SU-DHL-6 (cell line): ENCODE measurements around the gene ISLR2.

ENCODE experiments used
- H2AFZ ChIP-seq: fragments of 200-600 bp; sonication (generic); 2 replicates; pipeline ENCODE4 v1.6.1; 2014; ENCODE audit warnings: low read depth, mild to moderate bottlenecking, moderate library complexity, mixed read lengths, antibody characterized with exemption, low read length; ENCODE audit not compliant: severe bottlenecking
- H3F3A ChIP-seq: fragments of 200-600 bp; shearing (Covaris generic); 2 replicates; pipeline ENCODE4 v1.6.0; 2016; ENCODE audit warnings: antibody characterized with exemption, mild to moderate bottlenecking; ENCODE audit not compliant: insufficient read depth
- H3K27ac ChIP-seq: fragments of 200-600 bp; sonication (generic); 2 replicates; pipeline ENCODE4 v1.5.1; 2016; ENCODE audit warnings: low read depth, mild to moderate bottlenecking, low read length, moderate library complexity, mixed read lengths
- H3K27me3 ChIP-seq: fragments of 200-600 bp; sonication (generic), shearing (Covaris generic); 2 replicates; pipeline ENCODE4 v1.6.0; 2014; ENCODE audit warnings: mild to moderate bottlenecking, low read length
- H3K36me3 ChIP-seq: fragments of 200-600 bp; sonication (generic); 2 replicates; pipeline ENCODE4 v1.6.1; 2014; ENCODE audit warnings: mild to moderate bottlenecking, low read length, mixed read lengths
- H3K4me2 ChIP-seq: fragments of 300-600, 200-600 bp; shearing (Covaris generic), sonication (generic); 2 replicates; pipeline ENCODE4 v1.6.0; 2014; ENCODE audit warnings: low read length, low read depth, mild to moderate bottlenecking; ENCODE audit not compliant: poor library complexity, severe bottlenecking
- H3K4me3 ChIP-seq: fragments of 200-600 bp; sonication (generic); 2 replicates; pipeline ENCODE4 v1.5.1; 2014; ENCODE audit warnings: antibody characterized with exemption, low read length, mild to moderate bottlenecking, mixed read lengths; ENCODE audit not compliant: insufficient read depth, poor library complexity, severe bottlenecking
- H3K79me2 ChIP-seq: fragments of 200-600 bp; sonication (generic); 2 replicates; pipeline ENCODE4 v1.6.1; 2014; ENCODE audit warnings: mild to moderate bottlenecking, low read length, moderate library complexity; ENCODE audit not compliant: insufficient read depth
- H3K9ac ChIP-seq: fragments of 200-600 bp; sonication (generic); 2 replicates; pipeline ENCODE4 v1.7.0; 2014; ENCODE audit warnings: mild to moderate bottlenecking, low read length
- H3K9me2 ChIP-seq: fragments of 200-600 bp; sonication (generic); replicated peaks from 2 replicates; pipeline ENCODE4 v1.6.1; 2014; ENCODE audit warnings: low read length; ENCODE audit not compliant: insufficient read depth
- H3K9me3 ChIP-seq: fragments of 200-600 bp; sonication (generic); 2 replicates; pipeline ENCODE4 v1.6.1; 2014; ENCODE audit warnings: low read length, mixed read lengths; ENCODE audit not compliant: insufficient read depth
- H4K20me1 ChIP-seq: fragments of 200-600 bp; sonication (generic); 2 replicates; pipeline ENCODE4 v1.6.1; 2014; ENCODE audit warnings: low read depth, mild to moderate bottlenecking, antibody characterized with exemption, low read length, moderate library complexity, mixed read lengths
- CTCF ChIP-seq: fragments of 200-600 bp; sonication (generic); IDR thresholded peaks from one replicate; pipeline ENCODE4 v1.5.1; 2017; ENCODE audit warnings: antibody characterized with exemption, mild to moderate bottlenecking, low read length, moderate library complexity; ENCODE audit not compliant: insufficient read depth, poor library complexity, severe bottlenecking
- EZH2phosphoT487 ChIP-seq: fragments of 200-600 bp; sonication (generic), shearing (Covaris generic); conservative IDR thresholded peaks from 2 replicates; pipeline ENCODE4 v1.6.1; 2018; ENCODE audit warnings: mild to moderate bottlenecking, antibody characterized with exemption, low read length, moderate library complexity, mixed read lengths

Gene ISLR2

GRCh38 chr15:74137537-74137894 is 7.1 kb downstream of the ISLR2 start:
- Histone ChIP-seq H3K27me3 (no peaks in the 10 kb centered on the region), H4K20me1 (no peaks in the 10 kb centered on the region), H3F3A (no peaks in the 10 kb centered on the region), H3K27ac (no peak overlapping the region), H3K79me2 (no peaks in the 10 kb centered on the region), H3K9ac (no peak overlapping the region), H2AFZ (no peak overlapping the region), H3K9me2 (no peaks in the 10 kb centered on the region), H3K4me3 (no peak overlapping the region), H3K36me3 (no peaks in the 10 kb centered on the region), H3K4me2 (no peak overlapping the region), H3K9me3 (no peaks in the 10 kb centered on the region)
- TF ChIP-seq CTCF (no peak), EZH2phosphoT487 (no peak)

GRCh38 chr15:74138642-74139041 is 8.3 kb downstream of the ISLR2 start:
- H2AFZ ChIP-seq, result no peak overlapping the region
- H3F3A ChIP-seq, result no peaks in the 10 kb centered on the region
- no peaks in the 10 kb centered on the region for H3K79me2 ChIP-seq
- no peaks in the 10 kb centered on the region for H3K9me3 ChIP-seq
- no peak overlapping the region for H3K27ac ChIP-seq
- no peaks in the 10 kb centered on the region for H3K9me2 ChIP-seq
- no peak overlapping the region for H3K9ac ChIP-seq
- TF ChIP-seq EZH2phosphoT487, result no peak
- no peak overlapping the region for H3K4me2 ChIP-seq
- H3K4me3 ChIP-seq, result no peak overlapping the region
- no peaks in the 10 kb centered on the region for H3K27me3 ChIP-seq
- H4K20me1 ChIP-seq, result no peaks in the 10 kb centered on the region
- no peaks in the 10 kb centered on the region for H3K36me3 ChIP-seq

GRCh38 chr15:74141591-74141990 is 11.2 kb downstream of the ISLR2 start:
- no peaks in the 10 kb centered on the region for H4K20me1 ChIP-seq
- no peak overlapping the region for H3K9ac ChIP-seq
- no peaks in the 10 kb centered on the region for H3K9me3 ChIP-seq
- H3K4me3 ChIP-seq, result no peak overlapping the region
- no peaks in the 10 kb centered on the region for H3K27me3 ChIP-seq
- TF ChIP-seq CTCF (no peak), EZH2phosphoT487 (no peak)
- H2AFZ ChIP-seq, result no peak overlapping the region
- no peaks in the 10 kb centered on the region for H3K9me2 ChIP-seq
- H3K79me2 ChIP-seq, result no peaks in the 10 kb centered on the region
- H3F3A ChIP-seq, result no peaks in the 10 kb centered on the region
- H3K4me2 ChIP-seq, result no peak overlapping the region
- no peak overlapping the region for H3K27ac ChIP-seq
- no peaks in the 10 kb centered on the region for H3K36me3 ChIP-seq

- no peaks in the 10 kb centered on the region for H3K9me3 ChIP-seq
- H2AFZ ChIP-seq, result no peak overlapping the region
- H3K4me3 ChIP-seq, result no peak overlapping the region
- H4K20me1 ChIP-seq, result no peaks in the 10 kb centered on the region
- no peak for TF ChIP-seq CTCF
- TF ChIP-seq EZH2phosphoT487, result no peak
- H3K9ac ChIP-seq, result no peak overlapping the region
- H3K36me3 ChIP-seq, result no peaks in the 10 kb centered on the region
- no peaks in the 10 kb centered on the region for H3K27me3 ChIP-seq
- H3K4me2 ChIP-seq, result no peak overlapping the region
- no peaks in the 10 kb centered on the region for H3F3A ChIP-seq
- H3K9me2 ChIP-seq, result no peaks in the 10 kb centered on the region
- H3K79me2 ChIP-seq, result no peaks in the 10 kb centered on the region
- no peak overlapping the region for H3K27ac ChIP-seq
Observed at GRCh38 chr15:74144153-74144775, 13.9 kb downstream of the ISLR2 start.
